ENCODE data around the gene SPATC1L. TPM values are rescaled to one million over a fixed set of nuclear protein-coding genes. Genes with fewer than 3 reads are reported as not detected.

SPATC1L gene
- polyA plus RNA-seq, 1 donor from 2014 or later = 20.6 TPM

DNA sequence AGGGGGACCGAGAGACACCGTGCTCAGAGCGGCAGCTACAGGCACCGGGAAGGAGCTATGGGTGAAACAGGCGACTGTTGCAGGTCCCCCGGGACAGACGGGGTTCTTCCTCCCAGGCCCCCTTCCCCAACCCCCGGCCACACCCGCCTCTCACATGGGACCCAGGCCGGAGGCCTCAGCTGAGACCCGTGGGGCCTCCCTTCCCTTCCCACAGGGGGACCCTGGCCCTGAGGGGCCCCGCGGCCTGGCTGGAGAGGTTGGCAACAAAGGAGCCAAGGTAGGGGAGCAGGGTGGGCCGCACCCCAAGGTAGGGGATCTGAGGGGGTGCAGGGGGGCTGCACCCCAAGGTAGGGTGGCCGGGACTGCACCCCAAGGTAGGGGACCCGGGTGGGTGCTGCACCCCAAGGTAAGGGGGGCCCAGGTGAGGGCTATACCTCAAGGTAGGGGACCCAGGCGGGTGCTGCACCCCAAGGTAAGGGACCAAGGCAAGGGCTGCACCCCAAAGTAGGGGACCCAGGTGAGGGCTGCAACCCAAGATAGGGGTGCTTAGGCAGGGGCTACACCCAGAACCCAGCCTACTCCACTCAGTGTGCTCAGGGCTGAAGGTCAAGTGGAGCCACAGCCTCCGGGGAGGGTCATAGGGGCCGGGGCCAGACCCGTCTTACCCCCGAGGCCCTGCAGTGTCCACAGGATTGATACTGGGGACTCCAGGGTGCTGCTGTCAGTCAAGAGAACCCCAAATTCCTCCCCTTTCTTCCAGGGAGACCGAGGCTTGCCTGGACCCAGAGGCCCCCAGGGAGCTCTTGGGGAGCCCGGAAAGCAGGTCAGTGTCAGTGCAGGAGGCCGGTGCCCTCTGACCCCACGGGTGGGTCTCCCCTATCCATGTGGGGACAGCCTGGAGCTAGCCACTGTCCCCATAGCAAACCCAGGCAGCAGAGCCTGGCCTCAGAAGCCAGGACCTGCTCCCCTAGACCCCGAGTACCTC lies 63.7 kb downstream of the SPATC1L start:
- H3K9ac ChIP-seq (ENCODE audit: low read length) = no peak overlapping the region
- H3K79me2 ChIP-seq (replicated peaks; ENCODE audit: insufficient read depth, low read length) = no peaks in the 10 kb centered on the region
- no peaks in the 10 kb centered on the region for H3K9me3 ChIP-seq (ENCODE audit: low read length)
- no peak overlapping the region for H2AFZ ChIP-seq (ENCODE audit: low read depth, low read length)
- TF ChIP-seq, protein P1, sequence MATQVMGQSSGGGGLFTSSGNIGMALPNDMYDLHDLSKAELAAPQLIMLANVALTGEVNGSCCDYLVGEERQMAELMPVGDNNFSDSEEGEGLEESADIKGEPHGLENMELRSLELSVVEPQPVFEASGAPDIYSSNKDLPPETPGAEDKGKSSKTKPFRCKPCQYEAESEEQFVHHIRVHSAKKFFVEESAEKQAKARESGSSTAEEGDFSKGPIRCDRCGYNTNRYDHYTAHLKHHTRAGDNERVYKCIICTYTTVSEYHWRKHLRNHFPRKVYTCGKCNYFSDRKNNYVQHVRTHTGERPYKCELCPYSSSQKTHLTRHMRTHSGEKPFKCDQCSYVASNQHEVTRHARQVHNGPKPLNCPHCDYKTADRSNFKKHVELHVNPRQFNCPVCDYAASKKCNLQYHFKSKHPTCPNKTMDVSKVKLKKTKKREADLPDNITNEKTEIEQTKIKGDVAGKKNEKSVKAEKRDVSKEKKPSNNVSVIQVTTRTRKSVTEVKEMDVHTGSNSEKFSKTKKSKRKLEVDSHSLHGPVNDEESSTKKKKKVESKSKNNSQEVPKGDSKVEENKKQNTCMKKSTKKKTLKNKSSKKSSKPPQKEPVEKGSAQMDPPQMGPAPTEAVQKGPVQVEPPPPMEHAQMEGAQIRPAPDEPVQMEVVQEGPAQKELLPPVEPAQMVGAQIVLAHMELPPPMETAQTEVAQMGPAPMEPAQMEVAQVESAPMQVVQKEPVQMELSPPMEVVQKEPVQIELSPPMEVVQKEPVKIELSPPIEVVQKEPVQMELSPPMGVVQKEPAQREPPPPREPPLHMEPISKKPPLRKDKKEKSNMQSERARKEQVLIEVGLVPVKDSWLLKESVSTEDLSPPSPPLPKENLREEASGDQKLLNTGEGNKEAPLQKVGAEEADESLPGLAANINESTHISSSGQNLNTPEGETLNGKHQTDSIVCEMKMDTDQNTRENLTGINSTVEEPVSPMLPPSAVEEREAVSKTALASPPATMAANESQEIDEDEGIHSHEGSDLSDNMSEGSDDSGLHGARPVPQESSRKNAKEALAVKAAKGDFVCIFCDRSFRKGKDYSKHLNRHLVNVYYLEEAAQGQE (IDR thresholded peaks at IDR 0.05; ENCODE audit: borderline replicate concordance) = no peak
- TF ChIP-seq, protein P2, sequence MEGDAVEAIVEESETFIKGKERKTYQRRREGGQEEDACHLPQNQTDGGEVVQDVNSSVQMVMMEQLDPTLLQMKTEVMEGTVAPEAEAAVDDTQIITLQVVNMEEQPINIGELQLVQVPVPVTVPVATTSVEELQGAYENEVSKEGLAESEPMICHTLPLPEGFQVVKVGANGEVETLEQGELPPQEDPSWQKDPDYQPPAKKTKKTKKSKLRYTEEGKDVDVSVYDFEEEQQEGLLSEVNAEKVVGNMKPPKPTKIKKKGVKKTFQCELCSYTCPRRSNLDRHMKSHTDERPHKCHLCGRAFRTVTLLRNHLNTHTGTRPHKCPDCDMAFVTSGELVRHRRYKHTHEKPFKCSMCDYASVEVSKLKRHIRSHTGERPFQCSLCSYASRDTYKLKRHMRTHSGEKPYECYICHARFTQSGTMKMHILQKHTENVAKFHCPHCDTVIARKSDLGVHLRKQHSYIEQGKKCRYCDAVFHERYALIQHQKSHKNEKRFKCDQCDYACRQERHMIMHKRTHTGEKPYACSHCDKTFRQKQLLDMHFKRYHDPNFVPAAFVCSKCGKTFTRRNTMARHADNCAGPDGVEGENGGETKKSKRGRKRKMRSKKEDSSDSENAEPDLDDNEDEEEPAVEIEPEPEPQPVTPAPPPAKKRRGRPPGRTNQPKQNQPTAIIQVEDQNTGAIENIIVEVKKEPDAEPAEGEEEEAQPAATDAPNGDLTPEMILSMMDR (IDR thresholded peaks at IDR 0.05; ENCODE audit: poor library complexity, severe bottlenecking) = no peak
- TF ChIP-seq POLR2AphosphoS5 (IDR thresholded peaks at IDR 0.05) = no peak
- no peak for TF ChIP-seq EP300 (conservative IDR thresholded peaks at IDR 0.05; ENCODE audit: poor library complexity, severe bottlenecking)
- no peak for TF ChIP-seq MXI1 (conservative IDR thresholded peaks at IDR 0.05; ENCODE audit: poor library complexity, severe bottlenecking)
- no peak for TF ChIP-seq EZH2 (IDR thresholded peaks at IDR 0.05; ENCODE audit: borderline replicate concordance, insufficient read depth, low read length, poor library complexity, severe bottlenecking)
- no peak for TF ChIP-seq SMC3 (conservative IDR thresholded peaks at IDR 0.05; ENCODE audit: poor library complexity)
- TF ChIP-seq RAD21 (conservative IDR thresholded peaks at IDR 0.05) = no peak
- no peaks in the 10 kb centered on the region for H4K20me1 ChIP-seq (ENCODE audit: insufficient read depth)
- H3K27ac ChIP-seq (ENCODE audit: low read length) = no peak overlapping the region
- H3K27me3 ChIP-seq (ENCODE audit: insufficient read depth, low read depth, low read length) = no peaks in the 10 kb centered on the region
- no peaks in the 10 kb centered on the region for H3K9me2 ChIP-seq (ENCODE audit: insufficient read depth, low read length)
- no peak overlapping the region for H3K4me2 ChIP-seq (ENCODE audit: low read length)
- H3F3A ChIP-seq (ENCODE audit: insufficient read depth, low read length, poor library complexity, severe bottlenecking) = no peaks in the 10 kb centered on the region
- H3K4me3 ChIP-seq (ENCODE audit: low read length) = no peak overlapping the region
- no peaks in the 10 kb centered on the region for H3K36me3 ChIP-seq (ENCODE audit: insufficient read depth, low read length)

DNA sequence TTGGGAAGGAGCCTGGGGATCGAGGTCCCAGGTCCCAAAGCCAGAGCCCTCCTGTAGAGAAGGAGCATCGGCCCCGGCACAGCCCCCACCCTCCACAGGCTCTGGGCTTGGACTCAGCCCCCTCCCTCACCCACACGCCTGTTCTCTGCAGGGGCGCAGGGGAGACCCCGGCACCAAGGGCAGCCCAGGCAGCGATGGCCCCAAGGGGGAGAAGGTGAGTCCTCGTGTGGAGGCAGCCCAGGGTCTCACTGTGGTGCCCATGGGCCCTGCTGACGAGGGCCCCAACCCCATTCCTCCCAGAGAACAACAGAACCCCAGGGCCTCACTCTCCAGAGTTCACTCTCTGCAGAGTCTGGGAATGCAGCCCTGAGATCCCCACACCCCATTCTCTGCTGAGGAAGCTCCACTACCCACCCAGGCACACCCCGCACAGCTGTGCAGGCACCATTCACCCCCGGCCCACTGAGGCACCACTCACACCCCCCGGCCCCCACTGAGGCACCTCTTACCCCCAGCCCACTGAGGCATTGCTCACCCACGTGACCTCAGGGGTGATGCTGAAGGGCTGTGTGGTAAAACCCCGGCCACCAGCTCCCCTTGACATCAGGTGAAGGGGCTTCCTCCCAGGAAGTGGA lies 64.5 kb downstream of the SPATC1L start:
- H2AFZ ChIP-seq (ENCODE audit: low read depth, low read length) = no peak overlapping the region
- H3K4me2 ChIP-seq (ENCODE audit: low read length) = no peak overlapping the region
- H3K79me2 ChIP-seq (replicated peaks; ENCODE audit: insufficient read depth, low read length) = no peaks in the 10 kb centered on the region
- no peaks in the 10 kb centered on the region for H3K9me3 ChIP-seq (ENCODE audit: low read length)
- no peaks in the 10 kb centered on the region for H3K9me2 ChIP-seq (ENCODE audit: insufficient read depth, low read length)
- H3K4me3 ChIP-seq (ENCODE audit: low read length) = no peak overlapping the region
- no peaks in the 10 kb centered on the region for H4K20me1 ChIP-seq (ENCODE audit: insufficient read depth)
- H3K36me3 ChIP-seq (ENCODE audit: insufficient read depth, low read length) = no peaks in the 10 kb centered on the region
- H3K27ac ChIP-seq (ENCODE audit: low read length) = no peak overlapping the region
- no peak overlapping the region for H3K9ac ChIP-seq (ENCODE audit: low read length)
- TF ChIP-seq SMC3 (conservative IDR thresholded peaks at IDR 0.05; ENCODE audit: poor library complexity) (no peak), RAD21 (conservative IDR thresholded peaks at IDR 0.05) (no peak), POLR2AphosphoS5 (IDR thresholded peaks at IDR 0.05) (no peak), MXI1 (conservative IDR thresholded peaks at IDR 0.05; ENCODE audit: poor library complexity, severe bottlenecking) (no peak), EZH2 (IDR thresholded peaks at IDR 0.05; ENCODE audit: borderline replicate concordance, insufficient read depth, low read length, poor library complexity, severe bottlenecking) (no peak), TAF1 (IDR thresholded peaks at IDR 0.05; ENCODE audit: low read depth) (no peak), EP300 (conservative IDR thresholded peaks at IDR 0.05; ENCODE audit: poor library complexity, severe bottlenecking) (no peak)
- TF ChIP-seq, protein P1 (IDR thresholded peaks at IDR 0.05; ENCODE audit: borderline replicate concordance) = no peak
- TF ChIP-seq, protein P2 (IDR thresholded peaks at IDR 0.05; ENCODE audit: poor library complexity, severe bottlenecking) = no peak
- H3F3A ChIP-seq (ENCODE audit: insufficient read depth, low read length, poor library complexity, severe bottlenecking) = no peaks in the 10 kb centered on the region
- no peaks in the 10 kb centered on the region for H3K27me3 ChIP-seq (ENCODE audit: insufficient read depth, low read depth, low read length)
